ENCODE data around the gene PCDHA1. TPM values are rescaled to one million over a fixed set of nuclear protein-coding genes. Genes with fewer than 3 reads are reported as not detected.

PCDHA1 gene
- total and polyA plus RNA-seq, 9 of the 15 experiments (the other 6 are each of a cell fraction or from before 2014, with no cell fraction given), result not detected

- FAIRE-seq (no peak), DNase-seq (ENCODE audit: extremely low read depth in 1 of 4, low spot score in 3 of 4) (no peak), ATAC-seq (no peak)
- Histone ChIP-seq H3K4me1 (replicated peaks in 1 of 2; ENCODE audit: control insufficient read depth in 2 of 2, insufficient read depth in 2 of 2, low read length in 2 of 2) (no peaks in the 10 kb centered on the region), H3K9me1 (ENCODE audit: control insufficient read depth, insufficient read depth, low read length) (no peaks in the 10 kb centered on the region), H3K4me2 (ENCODE audit: insufficient read depth, low read length) (no peak overlapping the region), H3K36me3 (ENCODE audit: control insufficient read depth, insufficient read depth, low read length) (no peaks in the 10 kb centered on the region), H3K4me3 (no peak overlapping the region), H3K27ac (ENCODE audit: extremely low read depth, low read depth, low read length) (no peak overlapping the region), H4K20me1 (replicated peaks; ENCODE audit: control insufficient read depth, insufficient read depth, low read length) (no peaks in the 10 kb centered on the region), H2AFZ (ENCODE audit: low read depth, low read length) (no peak overlapping the region), H3K79me2 (ENCODE audit: control insufficient read depth, insufficient read depth, low read length) (no peaks in the 10 kb centered on the region), H3K9ac (ENCODE audit: insufficient read depth in 1 of 2, low read depth in 2 of 2, low read length in 2 of 2) (no peak overlapping the region), H3K9me3 (replicated peaks; ENCODE audit: control insufficient read depth, insufficient read depth, low read depth, low read length) (no peaks in the 10 kb centered on the region), H3K27me3 (ENCODE audit: control insufficient read depth in 2 of 2, insufficient read depth in 2 of 2, low read length in 2 of 2) (no peaks in the 10 kb centered on the region)
- ChIA-PET POLR2A (no interaction called here), CTCF (ENCODE audit: low intra/inter-chr PET ratio) (no interaction called here)
- no TSS peak for BruUV-seq (replicated peaks)
- 0% methylated on average over 1 of the region's 1 CpG for WGBS (ENCODE audit: insufficient coverage, low coverage, missing lambda C conversion rate)
- intact Hi-C loops (cut with micrococcal nuclease) (no loop called here), in situ Hi-C loops (cut with MboI) (no loop called here)
- no peak for TF ChIP-seq RBM17 (IDR thresholded peaks at IDR 0.05; ENCODE audit: borderline replicate concordance, low read depth, low read length)
- no peak for TF ChIP-seq ATF2 (CRISPR knock-in tag; IDR thresholded peaks at IDR 0.05)
- no peak for TF ChIP-seq ZNF518B (CRISPR knock-in tag; IDR thresholded peaks at IDR 0.05)
- no peak for TF ChIP-seq HBP1 (CRISPR knock-in tag; IDR thresholded peaks at IDR 0.05)
- TF ChIP-seq GABPB1 (CRISPR knock-in tag; IDR thresholded peaks at IDR 0.05), result no peak
- no peak for TF ChIP-seq HDAC3 (IDR thresholded peaks at IDR 0.05; ENCODE audit: borderline replicate concordance, partially characterized antibody)
- TF ChIP-seq ZNF311 (CRISPR knock-in tag; IDR thresholded peaks at IDR 0.05), result no peak
- no peak for TF ChIP-seq ELF1 (tag; IDR thresholded peaks at IDR 0.05)
- TF ChIP-seq E4F1 (CRISPR knock-in tag; IDR thresholded peaks at IDR 0.05; ENCODE audit: borderline replicate concordance), result no peak
- TF ChIP-seq ELK1 (CRISPR knock-in tag; IDR thresholded peaks at IDR 0.05), result no peak
- no peak for TF ChIP-seq TCFL5 (CRISPR knock-in tag; conservative IDR thresholded peaks at IDR 0.05)
- TF ChIP-seq ZNF583 (CRISPR knock-in tag; IDR thresholded peaks at IDR 0.05), result no peak
- TF ChIP-seq SRSF3 (IDR thresholded peaks at IDR 0.05; ENCODE audit: insufficient read depth, low read length), result no peak
Measured at GRCh38 chr5:140996060-140996459, 210.1 kb downstream of the PCDHA1 start.

Measured in K562 (cell line).